Panc1 (cell line): ENCODE data around the gene ANKLE2. TPM values are rescaled to one million over a fixed set of nuclear protein-coding genes. Genes with fewer than 3 reads are reported as not detected.
A peak's percentile ranks its signal among the peaks of the same experiment; 100 is the strongest.
"Not testable (repeated sequence)": the region's sequence is repeated elsewhere in the genome, so short reads cannot be mapped to it uniquely, and the experiment has no call there.

Experiments used
- ATAC-seq: fragments of 200-7000 bp; cut with Tn5 transposase; 2 replicates; pipeline ENCODE4 v1.9.1; 2020; ENCODE audit warnings: mild to moderate bottlenecking, moderate library complexity
- Bru-seq: library from RNA; stranded (reverse); fragments of 400-500 nt; gene quantifications from one replicate; lab custom pipeline; 2021; lab: Mats Ljungman, UMichigan
- BruChase-seq, 2 experiments: library from RNA; stranded (reverse); fragments of 400-500 nt; gene quantifications; one replicate each; lab custom pipeline; 2021; lab: Mats Ljungman, UMichigan
- BruUV-seq: library from RNA; stranded (reverse); fragments of 400-500 nt; replicated peaks from 2 replicates; lab custom pipeline; 2021; lab: Mats Ljungman, UMichigan
- CTCF ChIA-PET: fragments of 300-600 bp; sonication (Branson Sonifier 250); formaldehyde crosslinking; loops from one replicate; lab custom pipeline; 2022; ENCODE audit warnings: antibody characterized with exemption; lab: Charles Lee
- POLR2A ChIA-PET: fragments of 300-600 bp; sonication (Branson Sonifier 250); formaldehyde crosslinking; loops from one replicate; lab custom pipeline; 2022; ENCODE audit warnings: antibody characterized with exemption; lab: Charles Lee
- DNase-seq: peaks from one replicate; pipeline ENCODE4 v3.0.0-alpha.2; 2010; ENCODE audit warnings: low read depth, low spot score
- H3K27ac ChIP-seq: 2 replicates; pipeline ENCODE4 v1.5.1; 2011; ENCODE audit warnings: mild to moderate bottlenecking, low read length, inconsistent platforms
- H3K27me3 ChIP-seq: fragments of 200-500 bp; sonication (Bioruptor generic); 2 replicates; pipeline ENCODE4 v1.6.0; 2014; ENCODE audit warnings: low read length, inconsistent platforms; ENCODE audit not compliant: control insufficient read depth, insufficient read depth
- H3K36me3 ChIP-seq: fragments of 200-500 bp; sonication (Bioruptor generic); 2 replicates; pipeline ENCODE4 v1.5.1; 2014; ENCODE audit warnings: inconsistent platforms, mild to moderate bottlenecking, low read length, moderate library complexity; ENCODE audit not compliant: control insufficient read depth, insufficient read depth
- H3K4me1 ChIP-seq: 2 replicates; pipeline ENCODE4 v1.5.1; 2011; ENCODE audit warnings: inconsistent platforms, mild to moderate bottlenecking, low read length, moderate library complexity; ENCODE audit not compliant: control insufficient read depth, insufficient read depth
- H3K4me3 ChIP-seq, 2 experiments: 2 replicates each; pipeline ENCODE4 v1.5.1; 2011 to 2012; ENCODE audit warnings: low read depth in 2 of 2, low read length in 2 of 2, mild to moderate bottlenecking in 2 of 2, inconsistent platforms in 1 of 2, moderate library complexity in 1 of 2
- H3K9me3 ChIP-seq: fragments of 200-500 bp; sonication (Bioruptor generic); 2 replicates; pipeline ENCODE4 v1.5.1; 2014; ENCODE audit warnings: low read depth, mild to moderate bottlenecking, inconsistent platforms, low read length, moderate library complexity; ENCODE audit not compliant: control insufficient read depth, insufficient read depth
- POLR2AphosphoS5 ChIP-seq: IDR thresholded peaks from 2 replicates; pipeline ENCODE4 v1.6.1; 2012; ENCODE audit warnings: mild to moderate bottlenecking, low read depth, low read length, moderate library complexity
- REST ChIP-seq, 2 experiments: IDR thresholded peaks; 2 replicates each; pipeline ENCODE4 v1.6.1; 2011 to 2012; ENCODE audit warnings: low read depth in 2 of 2, control low read depth in 1 of 2, low read length in 1 of 2, mild to moderate bottlenecking in 1 of 2, moderate library complexity in 1 of 2; ENCODE audit not compliant: insufficient read depth in 1 of 2
- SIN3A ChIP-seq: IDR thresholded peaks from 2 replicates; pipeline ENCODE4 v1.6.1; 2012; ENCODE audit warnings: low read depth, mild to moderate bottlenecking, low read length, moderate library complexity, borderline replicate concordance; ENCODE audit not compliant: insufficient read depth
- in situ Hi-C: cut with HindIII; loops from 2 replicates; pipeline ENCODE4 v1.10.0; 2016; ENCODE audit warnings: low sequenced_read_pairs, low pct_unique_long_range_greater_than_20kb
- intact Hi-C: fragments of 100-400 bp; cut with micrococcal nuclease; formaldehyde crosslinking; loops from one replicate; pipeline ENCODE4 v1.10.0; 2022; ENCODE audit not compliant: unreplicated experiment
- long read RNA-seq: library from polyadenylated mRNA; unstranded; transcript quantifications from one replicate; pipeline ENCODE4 v2.0.0, GENCODE V29; 2021; ENCODE audit not compliant: unreplicated experiment
- polyA plus RNA-seq: library from polyadenylated mRNA; unstranded; fragments of >200 nt; gene quantifications from one replicate; pipeline ENCODE4 v1.2.1, GENCODE V29; 2012; ENCODE audit warnings: missing spikeins; ENCODE audit not compliant: insufficient read length
- total RNA-seq: library from RNA; stranded (reverse); gene quantifications from one replicate; pipeline ENCODE4 v1.2.1, GENCODE V29; 2021; ENCODE audit not compliant: unreplicated experiment
- TF ChIP-seq, protein P1 (sequence below): fragments of 450-650 bp; IDR thresholded peaks from 2 replicates; pipeline ENCODE4 v1.5.1; 2017; ENCODE audit warnings: mild to moderate bottlenecking

Gene ANKLE2
- 88.7 TPM for total RNA-seq
- polyA plus RNA-seq: 98.3 TPM
- Bru-seq, nascent RNA: percentile 85 among the genes with signal in this experiment
- BruChase-seq, experiment 1, labeled RNA remaining after a 2-hour chase: percentile 94 among the genes with signal in this experiment
- percentile 95 among the genes with signal in this experiment for BruChase-seq, experiment 2, labeled RNA remaining after a 6-hour chase
- long read RNA-seq, full-length matches to known transcripts: 95 of 228 reads
- long read RNA-seq, partial matches to known transcripts: 44 of 228 reads
- long read RNA-seq, other reads (novel, unspliced or antisense): 89 of 228 reads

DNA sequence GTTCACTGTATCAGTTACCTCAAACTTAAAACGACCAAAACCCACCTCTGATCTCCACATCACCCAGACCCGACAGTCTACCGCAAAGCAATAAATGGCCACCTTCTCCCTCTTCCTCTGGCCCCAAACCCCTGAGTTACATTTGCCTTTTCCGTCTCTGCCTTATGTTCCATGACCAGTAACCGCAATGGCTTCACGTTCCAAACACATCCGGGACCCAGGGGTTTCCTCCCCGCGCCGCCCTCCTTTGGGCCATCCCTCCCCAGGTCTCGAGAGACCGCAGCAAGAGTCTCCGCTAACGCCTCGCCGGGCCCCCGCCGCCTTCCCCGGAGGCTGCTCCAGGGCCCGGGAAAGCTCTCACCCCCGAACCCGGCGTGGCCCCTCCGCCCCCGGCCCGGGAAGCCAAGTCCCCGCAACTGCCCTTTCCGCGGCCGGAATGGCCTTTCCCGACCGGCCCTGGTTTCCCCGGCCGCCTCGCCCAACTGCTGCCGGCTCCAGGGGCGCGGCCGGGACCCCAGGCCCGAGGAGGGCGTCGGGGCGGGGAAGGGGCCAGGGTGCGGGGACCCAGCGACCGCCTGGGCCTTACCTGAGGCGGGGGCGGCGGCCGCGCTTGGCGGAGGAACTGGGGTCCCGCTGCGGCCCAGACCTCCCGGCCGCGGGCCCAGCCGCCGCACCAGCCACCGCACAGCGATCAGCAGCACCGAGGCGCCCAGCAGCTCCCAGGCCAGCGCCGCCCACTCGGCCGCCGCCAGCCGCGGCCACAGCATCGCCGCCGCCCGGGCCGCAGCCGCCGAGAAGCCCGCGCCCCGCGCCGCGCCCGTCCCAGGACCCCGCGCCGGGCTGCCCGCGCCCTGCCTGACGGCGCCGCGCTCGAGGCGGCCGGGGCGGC is at the start of gene ANKLE2:
TSS of gene ANKLE2 (minus strand) at position 801 of the 889 bp plus-strand sequence. CDS start at position 767, 34 bp downstream.
- POLR2A ChIA-PET: interaction anchor here (0.6 to 1.3 kb wide), 2 partner anchors 30 to 53 kb away, joined by 4 to 5 read pairs; no protein-coding TSS in a partner anchor
- no TSS peak for BruUV-seq
- ATAC-seq: peak; percentile 74
- Histone ChIP-seq H3K4me3 (peak within 1 kb of the TSS; percentile 96 to 98), H3K9me3 (no peaks in the 10 kb centered on the region), H3K36me3 (peaks cover 8% of the 10 kb centered on the region), H3K27me3 (no peaks in the 10 kb centered on the region), H3K4me1 (no peaks in the 10 kb centered on the region; the same call in 1 of the 2 replicates), H3K27ac (peak within 1 kb of the TSS; percentile 93)
- in situ Hi-C loops (no loop called here), intact Hi-C loops (no loop called here)
- CTCF ChIA-PET: no interaction called here
- no peak for TF ChIP-seq SIN3A
- TF ChIP-seq POLR2AphosphoS5: no peak
- TF ChIP-seq, protein P1, sequence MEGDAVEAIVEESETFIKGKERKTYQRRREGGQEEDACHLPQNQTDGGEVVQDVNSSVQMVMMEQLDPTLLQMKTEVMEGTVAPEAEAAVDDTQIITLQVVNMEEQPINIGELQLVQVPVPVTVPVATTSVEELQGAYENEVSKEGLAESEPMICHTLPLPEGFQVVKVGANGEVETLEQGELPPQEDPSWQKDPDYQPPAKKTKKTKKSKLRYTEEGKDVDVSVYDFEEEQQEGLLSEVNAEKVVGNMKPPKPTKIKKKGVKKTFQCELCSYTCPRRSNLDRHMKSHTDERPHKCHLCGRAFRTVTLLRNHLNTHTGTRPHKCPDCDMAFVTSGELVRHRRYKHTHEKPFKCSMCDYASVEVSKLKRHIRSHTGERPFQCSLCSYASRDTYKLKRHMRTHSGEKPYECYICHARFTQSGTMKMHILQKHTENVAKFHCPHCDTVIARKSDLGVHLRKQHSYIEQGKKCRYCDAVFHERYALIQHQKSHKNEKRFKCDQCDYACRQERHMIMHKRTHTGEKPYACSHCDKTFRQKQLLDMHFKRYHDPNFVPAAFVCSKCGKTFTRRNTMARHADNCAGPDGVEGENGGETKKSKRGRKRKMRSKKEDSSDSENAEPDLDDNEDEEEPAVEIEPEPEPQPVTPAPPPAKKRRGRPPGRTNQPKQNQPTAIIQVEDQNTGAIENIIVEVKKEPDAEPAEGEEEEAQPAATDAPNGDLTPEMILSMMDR: no peak
- TF ChIP-seq REST (IDR thresholded peaks at IDR 0.05; ENCODE audit: insufficient read depth in 1 of 2, low read depth in 2 of 2, low read length in 1 of 2): no peak
- no peak for DNase-seq

GRCh38 chr12:132809391-132809790 is 47.8 kb upstream of the ANKLE2 start:
- H3K27ac ChIP-seq, H3K9me3 ChIP-seq, in situ Hi-C loops, H3K27me3 ChIP-seq, CTCF ChIA-PET, POLR2A ChIA-PET, DNase-seq, H3K4me3 ChIP-seq, intact Hi-C loops, H3K4me1 ChIP-seq, BruUV-seq, ATAC-seq: not testable (repeated sequence)
- TF ChIP-seq, protein P1: peak; percentile 30; the same call in 1 of the 2 replicates
- H3K36me3 ChIP-seq: peaks cover 21% of the 10 kb centered on the region
